ENCODE data around the gene HPS1. TPM values are rescaled to one million over a fixed set of nuclear protein-coding genes. Genes with fewer than 3 reads are reported as not detected.

HPS1 gene
- total and polyA plus RNA-seq, 7 donors, result 11.5 to 29.1 (median 15.6) TPM

DNA sequence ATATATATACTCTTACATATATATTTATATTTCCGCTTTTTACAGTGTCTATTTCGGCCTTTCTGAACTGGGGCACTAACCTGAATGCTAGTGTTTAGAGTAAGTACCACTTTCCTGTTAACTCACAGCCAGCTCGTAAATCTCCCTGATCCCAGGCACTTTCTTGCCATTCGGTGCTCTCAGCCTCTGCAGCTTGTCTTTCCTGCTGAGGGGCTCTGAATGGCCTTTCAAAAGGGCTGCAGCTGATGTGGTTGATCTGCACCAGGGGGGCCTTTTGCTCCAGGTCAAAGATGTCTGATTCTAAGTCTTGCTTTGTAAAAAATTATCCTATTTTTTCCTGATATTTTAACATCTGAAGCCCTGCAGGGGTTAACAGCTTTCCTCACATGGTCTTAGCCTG, 25.5 kb upstream of the HPS1 start:
- no peaks in the 10 kb centered on the region for H3K9me3 ChIP-seq
- WGBS, 3 donors, result 68 to 76% (median 70%) methylated on average over 4 of the region's 4 CpGs
- no peak overlapping the region for H3K27ac ChIP-seq
- no peak overlapping the region for H3K4me3 ChIP-seq
- intact Hi-C loops (cut with DNase I), result no loop called here
- H3K36me3 ChIP-seq (ENCODE audit: insufficient read depth in 1 of 2, low read depth in 1 of 2), result no peaks in the 10 kb centered on the region
- peaks cover under 1% of the 10 kb centered on the region for H3K4me1 ChIP-seq
- DNase-seq, result no peak
- H3K27me3 ChIP-seq (ENCODE audit: insufficient read depth in 3 of 3, low read length in 2 of 3), result no peaks in the 10 kb centered on the region
- ATAC-seq, result no peak
- TF ChIP-seq, protein P1, sequence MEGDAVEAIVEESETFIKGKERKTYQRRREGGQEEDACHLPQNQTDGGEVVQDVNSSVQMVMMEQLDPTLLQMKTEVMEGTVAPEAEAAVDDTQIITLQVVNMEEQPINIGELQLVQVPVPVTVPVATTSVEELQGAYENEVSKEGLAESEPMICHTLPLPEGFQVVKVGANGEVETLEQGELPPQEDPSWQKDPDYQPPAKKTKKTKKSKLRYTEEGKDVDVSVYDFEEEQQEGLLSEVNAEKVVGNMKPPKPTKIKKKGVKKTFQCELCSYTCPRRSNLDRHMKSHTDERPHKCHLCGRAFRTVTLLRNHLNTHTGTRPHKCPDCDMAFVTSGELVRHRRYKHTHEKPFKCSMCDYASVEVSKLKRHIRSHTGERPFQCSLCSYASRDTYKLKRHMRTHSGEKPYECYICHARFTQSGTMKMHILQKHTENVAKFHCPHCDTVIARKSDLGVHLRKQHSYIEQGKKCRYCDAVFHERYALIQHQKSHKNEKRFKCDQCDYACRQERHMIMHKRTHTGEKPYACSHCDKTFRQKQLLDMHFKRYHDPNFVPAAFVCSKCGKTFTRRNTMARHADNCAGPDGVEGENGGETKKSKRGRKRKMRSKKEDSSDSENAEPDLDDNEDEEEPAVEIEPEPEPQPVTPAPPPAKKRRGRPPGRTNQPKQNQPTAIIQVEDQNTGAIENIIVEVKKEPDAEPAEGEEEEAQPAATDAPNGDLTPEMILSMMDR (IDR thresholded peaks at IDR 0.05), result no peak

DNA sequence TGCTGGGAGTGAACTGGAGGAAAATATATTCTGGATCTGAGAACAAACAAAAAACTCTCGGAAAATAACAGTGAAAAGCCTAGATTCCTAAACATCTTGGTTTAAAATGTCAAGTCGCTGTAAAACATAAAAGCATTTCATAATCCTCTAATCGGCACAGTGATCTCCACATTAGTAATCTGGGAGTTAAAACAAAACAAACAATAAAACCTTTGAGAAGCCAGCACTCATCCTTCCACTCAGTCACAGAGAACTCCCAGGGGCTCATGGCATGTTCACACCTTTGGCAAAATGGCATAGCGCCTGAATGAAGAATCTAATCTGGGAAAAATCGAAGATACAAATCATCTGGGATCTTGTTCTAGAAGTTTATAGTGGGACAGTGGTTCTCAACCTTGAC, 24.1 kb upstream of the HPS1 start:
- no peaks in the 10 kb centered on the region for H3K36me3 ChIP-seq (ENCODE audit: insufficient read depth in 1 of 2, low read depth in 1 of 2)
- intact Hi-C loops (cut with DNase I), result no loop called here
- no peak for DNase-seq
- peaks cover 3% of the 10 kb centered on the region for H3K4me1 ChIP-seq
- TF ChIP-seq, protein P1 (IDR thresholded peaks at IDR 0.05), result no peak
- WGBS, 3 donors, result 80 to 84% (median 84%) methylated on average over 5 of the region's 5 CpGs
- H3K9me3 ChIP-seq, result no peaks in the 10 kb centered on the region
- H3K4me3 ChIP-seq, result no peak overlapping the region
- H3K27ac ChIP-seq, result no peak overlapping the region
- no peaks in the 10 kb centered on the region for H3K27me3 ChIP-seq (ENCODE audit: insufficient read depth in 3 of 3, low read length in 2 of 3)
- ATAC-seq, result no peak

DNA sequence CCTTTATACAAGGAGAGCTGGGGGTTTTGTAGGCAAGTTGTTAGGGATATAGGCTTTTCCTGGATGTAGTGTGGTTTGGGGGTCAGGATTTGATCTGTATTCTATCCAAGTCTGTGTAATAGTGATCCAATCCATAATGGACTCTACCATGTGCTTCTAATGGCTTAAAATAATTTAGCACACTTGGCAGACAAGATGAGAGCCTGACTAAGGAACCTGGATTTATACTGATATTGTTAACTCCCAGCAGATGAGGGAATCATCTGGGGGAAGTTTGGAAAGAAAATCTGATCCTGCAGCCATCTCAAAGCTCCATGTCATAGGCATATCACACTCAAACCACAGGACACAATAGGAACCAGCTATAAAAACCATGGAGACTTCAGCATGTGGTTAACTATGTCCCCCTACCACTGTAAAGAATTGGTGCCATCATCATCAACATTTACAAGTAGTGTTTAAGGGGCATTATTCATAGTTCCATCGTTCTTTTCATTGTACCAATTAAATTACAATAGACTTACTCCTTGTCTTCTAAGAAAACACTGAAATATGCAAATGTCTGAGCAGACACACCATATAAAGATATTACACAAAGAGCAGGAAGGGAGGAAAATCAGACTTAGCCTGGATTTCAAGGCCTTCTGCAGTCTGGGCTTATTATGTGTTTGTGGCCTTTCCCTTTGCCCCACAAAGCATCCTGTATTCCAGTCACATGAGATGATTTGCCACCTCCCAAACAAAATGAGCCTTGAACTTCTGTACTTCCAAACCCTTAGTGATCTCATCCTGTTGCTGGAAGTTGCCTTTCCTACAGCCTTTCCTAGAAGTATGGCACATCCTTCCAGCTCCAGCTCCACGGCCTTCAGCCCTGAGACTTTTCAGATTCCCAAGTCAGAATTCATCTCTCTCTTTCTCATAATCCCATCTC, 22.5 kb upstream of the HPS1 start:
- no peak for DNase-seq
- Histone ChIP-seq H3K4me1 (peaks cover 3% of the 10 kb centered on the region), H3K9me3 (no peaks in the 10 kb centered on the region), H3K4me3 (no peak overlapping the region), H3K36me3 (ENCODE audit: insufficient read depth in 1 of 2, low read depth in 1 of 2) (no peaks in the 10 kb centered on the region), H3K27me3 (ENCODE audit: insufficient read depth in 3 of 3, low read length in 2 of 3) (no peaks in the 10 kb centered on the region), H3K27ac (no peak overlapping the region)
- no peak for ATAC-seq
- WGBS, 3 donors, result 66 to 85% (median 73%) methylated on average over 2 of the region's 2 CpGs
- TF ChIP-seq, protein P1 (IDR thresholded peaks at IDR 0.05), result no peak
- intact Hi-C loops (cut with DNase I), result loop anchor here in 1 of 2 donors (5.0 kb wide), 1 partner anchor 778 kb away; no protein-coding TSS in a partner anchor

DNA sequence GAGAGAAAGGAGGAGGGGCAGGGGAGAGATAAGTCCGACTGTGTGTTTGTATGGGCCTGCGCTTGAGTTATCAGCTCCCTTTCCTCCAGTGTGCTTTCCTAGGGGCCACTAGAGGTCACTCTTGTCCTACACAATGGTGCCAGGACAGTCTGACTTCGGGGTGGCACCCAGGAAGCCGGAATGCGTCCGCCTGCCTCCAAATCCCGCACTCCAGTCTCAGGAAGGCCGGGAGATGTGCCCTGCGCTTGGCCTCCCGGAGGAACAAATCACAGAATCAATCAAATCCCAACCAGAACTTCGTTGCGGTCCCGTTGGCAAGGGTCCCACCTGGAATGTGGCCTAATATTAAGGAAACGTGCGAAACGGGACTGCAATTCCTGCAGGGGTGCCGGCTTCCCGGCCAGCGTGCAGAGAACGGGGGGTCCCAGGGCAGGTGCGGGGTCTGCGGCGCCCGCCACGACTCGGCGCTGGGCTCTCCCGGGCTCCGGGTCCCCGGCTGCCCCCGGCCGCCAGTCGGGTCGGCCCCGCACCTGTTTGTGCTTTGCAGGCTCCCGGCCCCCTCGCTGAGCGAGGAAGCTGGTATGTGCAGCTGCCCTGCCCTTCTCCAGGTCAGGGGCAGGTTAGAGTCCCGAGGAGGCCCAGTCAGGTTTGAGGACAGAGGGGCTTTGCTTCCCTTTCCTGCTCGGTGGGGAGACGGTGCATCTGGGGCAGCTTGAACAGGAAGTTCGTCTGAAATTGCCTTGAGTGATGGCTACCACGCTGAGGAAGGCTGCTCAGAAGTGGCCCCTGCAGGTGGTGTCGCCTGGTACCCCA, 21.0 kb upstream of the HPS1 start:
- peak overlapping the region; percentile 71 for H3K4me3 ChIP-seq
- H3K4me1 ChIP-seq, result peaks cover 3% of the 10 kb centered on the region
- no peaks in the 10 kb centered on the region for H3K9me3 ChIP-seq
- ATAC-seq (peak; percentile 97 to 99 (median 98)), DNase-seq (peak; percentile 60 to 82)
- intact Hi-C loops (cut with DNase I), result loop anchor here (1.0 to 5.0 kb wide), 4 partner anchors 197 to 780 kb away; no protein-coding TSS in a partner anchor
- H3K36me3 ChIP-seq (ENCODE audit: insufficient read depth in 1 of 2, low read depth in 1 of 2), result no peaks in the 10 kb centered on the region
- TF ChIP-seq, protein P1 (IDR thresholded peaks at IDR 0.05), result peak; percentile 83
- H3K27ac ChIP-seq, result no peak overlapping the region
- WGBS, 3 donors, result 4 to 5% (median 4%) methylated on average over 32 to 44 of the region's 44 CpGs
- H3K27me3 ChIP-seq (ENCODE audit: insufficient read depth in 3 of 3, low read length in 2 of 3), result no peaks in the 10 kb centered on the region
